VCaP (cell line): ENCODE data around the gene DNPH1.

ENCODE experiments used
- H3K27ac ChIP-seq: fragments of 450-650 bp; 2 replicates; pipeline ENCODE4 v1.5.1; 2017
- TF ChIP-seq, protein P1 (sequence below): fragments of 450-650 bp; conservative IDR thresholded peaks from 2 replicates; pipeline ENCODE4 v1.5.1; 2017; ENCODE audit warnings: mild to moderate bottlenecking, moderate library complexity

DNPH1 gene

DNA sequence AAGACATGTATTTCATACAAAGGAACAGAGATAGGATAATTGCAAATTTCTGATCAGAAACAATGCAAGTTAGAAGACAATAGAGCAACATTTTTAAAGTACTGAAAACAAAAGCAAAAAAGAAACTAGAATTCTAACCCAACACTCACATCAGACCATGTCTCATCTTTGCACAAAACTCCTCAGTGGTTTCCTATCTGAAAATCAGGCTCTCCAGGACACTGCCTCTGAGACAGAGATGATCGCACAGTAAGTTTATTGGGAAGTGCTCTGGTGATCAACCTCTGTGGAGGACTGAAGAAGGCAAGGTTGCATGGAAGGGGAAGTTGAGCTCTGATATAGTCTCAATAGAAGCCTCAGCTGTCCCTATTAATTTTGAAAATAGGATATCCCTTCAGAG, 11.7 kb upstream of the DNPH1 start:
- TF ChIP-seq, protein P1, sequence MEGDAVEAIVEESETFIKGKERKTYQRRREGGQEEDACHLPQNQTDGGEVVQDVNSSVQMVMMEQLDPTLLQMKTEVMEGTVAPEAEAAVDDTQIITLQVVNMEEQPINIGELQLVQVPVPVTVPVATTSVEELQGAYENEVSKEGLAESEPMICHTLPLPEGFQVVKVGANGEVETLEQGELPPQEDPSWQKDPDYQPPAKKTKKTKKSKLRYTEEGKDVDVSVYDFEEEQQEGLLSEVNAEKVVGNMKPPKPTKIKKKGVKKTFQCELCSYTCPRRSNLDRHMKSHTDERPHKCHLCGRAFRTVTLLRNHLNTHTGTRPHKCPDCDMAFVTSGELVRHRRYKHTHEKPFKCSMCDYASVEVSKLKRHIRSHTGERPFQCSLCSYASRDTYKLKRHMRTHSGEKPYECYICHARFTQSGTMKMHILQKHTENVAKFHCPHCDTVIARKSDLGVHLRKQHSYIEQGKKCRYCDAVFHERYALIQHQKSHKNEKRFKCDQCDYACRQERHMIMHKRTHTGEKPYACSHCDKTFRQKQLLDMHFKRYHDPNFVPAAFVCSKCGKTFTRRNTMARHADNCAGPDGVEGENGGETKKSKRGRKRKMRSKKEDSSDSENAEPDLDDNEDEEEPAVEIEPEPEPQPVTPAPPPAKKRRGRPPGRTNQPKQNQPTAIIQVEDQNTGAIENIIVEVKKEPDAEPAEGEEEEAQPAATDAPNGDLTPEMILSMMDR: no peak
- no peak overlapping the region for H3K27ac ChIP-seq

DNA sequence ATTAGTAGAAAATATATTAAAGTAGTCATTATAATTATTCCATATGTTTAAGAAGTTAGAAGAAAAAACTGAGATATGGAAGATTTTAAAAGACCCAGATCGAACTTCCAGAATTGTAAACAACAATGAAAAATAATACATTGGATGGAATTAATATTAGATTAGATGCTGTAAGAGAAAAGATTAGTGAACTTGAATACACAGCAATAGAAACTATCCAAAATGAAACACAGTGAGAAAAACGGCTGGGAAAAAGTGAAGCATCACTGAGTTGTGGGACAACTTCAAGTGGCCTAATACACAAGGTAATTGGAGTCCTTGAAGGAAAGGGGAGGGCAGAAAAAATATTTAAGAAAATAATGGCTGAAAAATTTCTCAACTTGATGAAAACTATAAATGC, 9.8 kb upstream of the DNPH1 start:
- TF ChIP-seq, protein P1: no peak
- no peak overlapping the region for H3K27ac ChIP-seq

DNA sequence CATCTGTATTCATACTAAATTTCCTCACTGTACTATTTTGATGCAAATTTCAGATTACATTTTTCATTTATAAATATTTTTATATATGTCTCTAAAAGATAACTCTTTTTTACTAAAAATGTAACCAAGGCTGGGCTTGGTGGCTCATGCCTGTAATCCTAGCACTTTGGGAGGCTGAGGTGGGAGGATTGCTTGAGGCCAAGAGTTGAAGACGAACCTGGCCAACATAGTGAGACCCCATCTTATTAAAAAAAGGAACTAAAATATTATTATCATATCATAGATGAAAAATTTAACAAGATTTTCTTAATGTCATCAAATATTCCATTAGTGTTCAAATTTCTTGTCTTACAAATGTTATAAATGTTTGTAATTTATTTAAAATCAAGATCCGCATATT, 6.6 kb upstream of the DNPH1 start:
- TF ChIP-seq, protein P1: no peak
- no peak overlapping the region for H3K27ac ChIP-seq

DNA sequence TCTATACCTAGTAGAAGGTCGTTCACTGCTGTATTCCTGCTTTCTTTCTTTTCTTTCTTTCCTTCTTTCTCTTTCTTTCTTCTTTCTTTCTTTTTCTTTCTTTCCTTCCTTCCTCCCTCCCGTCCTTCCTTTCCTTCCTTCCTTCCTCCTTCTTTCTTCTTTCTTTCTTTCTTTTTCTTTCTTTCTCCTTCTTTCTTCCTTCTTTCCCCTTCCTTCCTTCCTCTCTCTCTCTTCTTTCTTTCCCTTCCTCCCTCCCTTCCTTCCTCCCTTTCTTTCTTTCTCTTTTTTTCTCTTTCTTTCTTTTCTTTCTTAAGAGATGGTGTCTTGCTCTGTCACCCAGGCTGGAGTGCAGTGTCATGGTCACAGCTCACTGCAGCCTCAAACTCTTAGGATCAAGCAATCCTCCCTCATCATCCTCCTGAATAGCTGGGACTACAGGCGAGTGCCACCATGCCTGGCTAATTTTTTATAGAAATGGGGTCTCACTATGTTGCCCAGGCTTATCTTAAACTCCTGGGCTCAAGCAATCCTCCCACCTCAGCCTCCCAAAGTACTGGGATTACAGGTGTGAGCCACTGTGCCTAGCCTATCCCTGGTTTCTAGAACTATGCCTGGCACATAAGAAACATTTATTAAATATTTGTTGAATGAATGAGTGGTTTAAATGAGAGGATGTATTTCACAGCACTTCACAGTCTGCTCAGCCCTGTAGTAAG, 2.6 kb upstream of the DNPH1 start:
- H3K27ac ChIP-seq: no peak overlapping the region
- TF ChIP-seq, protein P1: no peak

DNA sequence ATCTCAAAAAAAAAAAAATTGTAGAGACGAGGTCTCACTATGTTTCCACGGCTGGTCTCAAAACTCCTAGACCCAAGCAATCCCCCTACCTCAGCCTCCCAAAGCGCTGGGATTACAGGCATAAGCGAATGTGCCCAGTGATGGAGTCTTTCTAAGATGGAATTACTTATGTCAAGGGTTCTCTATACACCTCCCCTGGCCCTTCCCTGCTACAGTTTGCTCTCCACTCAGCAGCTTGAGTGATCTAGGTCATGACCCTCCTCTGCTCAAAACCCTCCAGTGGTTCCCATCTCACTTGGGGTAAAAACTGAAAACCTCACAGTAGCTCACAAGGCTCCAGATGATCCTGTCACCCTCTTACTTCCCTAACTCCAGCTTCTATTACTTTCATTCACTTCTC, 1.8 kb upstream of the DNPH1 start:
- H3K27ac ChIP-seq: no peak overlapping the region
- TF ChIP-seq, protein P1: no peak

DNA sequence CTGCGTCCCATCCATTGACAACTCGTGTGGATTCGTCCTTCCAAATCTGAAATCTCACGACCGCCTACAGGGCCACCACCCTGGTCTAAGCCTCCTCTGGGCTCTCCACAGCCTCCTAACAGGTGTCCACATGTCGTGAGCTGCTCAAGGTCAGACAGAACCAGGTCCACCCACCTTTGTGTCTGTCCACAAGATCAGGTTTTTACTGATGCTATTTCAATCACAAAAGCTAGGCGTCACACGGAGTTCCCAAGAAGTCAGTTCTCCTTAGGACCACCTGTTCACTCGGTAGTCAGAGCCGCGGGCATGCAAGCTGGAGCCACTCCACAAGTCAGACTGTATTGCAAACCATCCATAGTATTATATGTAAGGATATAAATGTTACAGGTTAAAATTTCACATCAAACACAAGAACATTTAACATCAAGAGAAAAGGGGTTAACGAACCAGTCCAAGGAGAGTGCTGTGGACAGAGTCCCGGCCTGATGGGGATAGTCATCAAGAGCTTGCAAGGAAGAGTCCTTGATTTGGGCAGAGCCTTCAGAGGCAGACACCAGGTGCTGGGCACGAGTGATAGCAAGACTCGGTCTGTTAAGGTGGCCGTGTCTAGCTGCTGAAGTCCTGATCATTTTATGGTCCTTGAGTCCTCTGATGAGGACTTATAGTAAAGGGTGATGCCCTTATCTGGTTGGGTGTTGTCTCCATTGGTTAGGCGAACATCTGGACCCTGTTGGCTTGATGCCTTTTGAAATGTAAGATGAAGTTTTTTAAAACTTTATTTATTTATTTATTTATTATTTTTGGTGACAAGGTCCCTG, 731 bp upstream of the DNPH1 start:
- TF ChIP-seq, protein P1: no peak
- H3K27ac ChIP-seq: peak overlapping the region; percentile 76; the same call in 1 of the 2 replicates

DNA sequence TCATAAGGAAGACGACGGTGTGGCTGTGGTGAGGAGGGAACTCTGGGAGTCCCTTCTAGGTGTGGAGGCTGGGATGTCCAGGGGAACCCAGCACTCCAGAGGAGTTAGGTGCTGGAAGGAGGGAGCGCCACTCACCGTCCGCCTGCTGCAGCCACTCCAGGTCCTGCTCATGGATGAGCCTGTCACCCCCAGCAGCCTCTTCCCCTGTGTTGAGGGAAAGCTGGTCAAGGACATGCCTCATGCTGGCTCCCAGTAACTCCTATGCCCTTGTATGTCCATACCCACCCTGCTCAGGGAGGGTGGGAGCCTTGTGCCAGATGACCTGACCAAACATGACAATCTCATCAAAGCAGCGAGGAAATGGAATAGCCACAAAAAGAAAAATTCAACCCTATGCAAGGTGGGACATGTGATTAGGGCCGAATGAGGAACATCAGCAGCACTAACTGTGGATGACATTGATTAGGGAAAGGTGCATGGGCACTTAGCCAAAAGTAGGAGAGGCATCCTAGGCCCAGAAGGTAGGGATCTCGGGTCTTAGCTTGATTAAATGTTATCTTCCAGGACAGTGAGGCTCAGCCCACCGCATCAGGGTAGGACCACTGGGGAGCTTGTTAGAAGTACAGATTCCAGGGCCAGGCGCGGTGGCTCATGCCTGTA, 3.0 kb downstream of the DNPH1 start:
- H3K27ac ChIP-seq: no peak overlapping the region
- TF ChIP-seq, protein P1: no peak
